K562 (cell line): Measurements from ENCODE around the gene SLC8A1. TPM values are rescaled to one million over a fixed set of nuclear protein-coding genes. Genes with fewer than 3 reads are reported as not detected.

Experiments
- ATAC-seq: fragments of 200-7000 bp; cut with Tn5 transposase; 3 replicates; pipeline ENCODE4 v1.9.1; 2020; ENCODE audit warnings: moderate library complexity
- BruUV-seq: library from RNA; stranded (reverse); fragments of 400-500 nt; replicated peaks from 2 replicates; lab custom pipeline; 2021; lab: Mats Ljungman, UMichigan
- CTCF ChIA-PET: fragments of 300-600 bp; formaldehyde crosslinking; extraction: SDS; loops from one replicate; lab custom pipeline; 2021; ENCODE audit warnings: low intra/inter-chr PET ratio; lab: Yijun Ruan, JAX
- POLR2A ChIA-PET: fragments of 300-600, 350-650 bp; sonication (Branson Sonifier 250); formaldehyde crosslinking; extraction: SDS; loops from one replicate; lab custom pipeline; 2021; ENCODE audit warnings: antibody characterized with exemption, inconsistent platforms; lab: Yijun Ruan, JAX
- DNase-seq, 4 experiments: peaks; one replicate each; pipeline versions ENCODE4 v3.0.0 to v3.0.0-alpha.2; 2011 to 2018; ENCODE audit warnings: low spot score in 3 of 4, mixed read lengths in 3 of 4; ENCODE audit errors: extremely low read depth in 1 of 4
- FAIRE-seq: peaks from 2 replicates; lab custom pipeline; 2011; peaks lifted over from hg19 to GRCh38; lab: Jason Lieb, UNC
- H2AFZ ChIP-seq: 2 replicates; pipeline ENCODE4 v1.6.0; 2011; ENCODE audit warnings: low read depth, low read length, control low read depth, inconsistent platforms
- H3K27ac ChIP-seq: fragments of 200-600 bp; 3 replicates; pipeline ENCODE4 v1.8.0; 2011; ENCODE audit warnings: low read depth, mild to moderate bottlenecking, control low read depth, inconsistent platforms, low read length, moderate library complexity, mixed read lengths; ENCODE audit errors: extremely low read depth
- H3K27me3 ChIP-seq, 2 experiments: fragments of 300-600 bp in 1 of 2; 2 replicates in 1 of 2; 3 replicates in 1 of 2; pipeline versions ENCODE4 v1.6.0 to v1.8.0; 2011; ENCODE audit warnings: inconsistent platforms in 2 of 2, low read length in 2 of 2, mild to moderate bottlenecking in 1 of 2, mixed read lengths in 1 of 2, moderate library complexity in 1 of 2; ENCODE audit not compliant: control insufficient read depth in 2 of 2, insufficient read depth in 2 of 2
- H3K36me3 ChIP-seq: fragments of 300-600 bp; 3 replicates; pipeline ENCODE4 v1.8.0; 2011; ENCODE audit warnings: mild to moderate bottlenecking, low read length, inconsistent platforms; ENCODE audit not compliant: control insufficient read depth, insufficient read depth
- H3K4me1 ChIP-seq, 2 experiments: fragments of 200-600 bp in 1 of 2; replicated peaks in 1 of 2; 2 replicates in 1 of 2; 3 replicates in 1 of 2; pipeline versions ENCODE4 v1.5.1 to v1.8.0; 2011; ENCODE audit warnings: inconsistent platforms in 2 of 2, low read length in 2 of 2, mild to moderate bottlenecking in 1 of 2, mixed read lengths in 1 of 2, moderate library complexity in 1 of 2; ENCODE audit not compliant: control insufficient read depth in 2 of 2, insufficient read depth in 2 of 2
- H3K4me2 ChIP-seq: 2 replicates; pipeline ENCODE4 v1.6.1; 2011; ENCODE audit warnings: low read length, control low read depth, inconsistent platforms, mixed read lengths; ENCODE audit not compliant: insufficient read depth
- H3K4me3 ChIP-seq: fragments of 200-600 bp; sonication (generic), shearing (Covaris generic); 2 replicates; pipeline ENCODE4 v1.5.1; 2016; ENCODE audit warnings: control low read depth, inconsistent platforms
- H3K79me2 ChIP-seq: fragments of 200-600 bp; 3 replicates; pipeline ENCODE4 v1.8.0; 2011; ENCODE audit warnings: low read length, inconsistent platforms; ENCODE audit not compliant: control insufficient read depth, insufficient read depth
- H3K9ac ChIP-seq, 2 experiments: 2 replicates each; pipeline versions ENCODE4 v1.6.0 to v1.6.1; 2011; ENCODE audit warnings: low read depth in 2 of 2, low read length in 2 of 2, control low read depth in 1 of 2, inconsistent platforms in 1 of 2, mild to moderate bottlenecking in 1 of 2, mixed read lengths in 1 of 2; ENCODE audit not compliant: insufficient read depth in 1 of 2
- H3K9me1 ChIP-seq: one replicate; pipeline ENCODE4 v1.6.0; 2011; ENCODE audit warnings: inconsistent platforms, mild to moderate bottlenecking, low read length, moderate library complexity; ENCODE audit not compliant: control insufficient read depth, insufficient read depth
- H3K9me3 ChIP-seq: replicated peaks from 2 replicates; pipeline ENCODE4 v1.5.1; 2011; ENCODE audit warnings: low read depth, low read length, inconsistent platforms; ENCODE audit not compliant: control insufficient read depth, insufficient read depth
- H4K20me1 ChIP-seq: replicated peaks from 2 replicates; pipeline ENCODE4 v1.6.1; 2011; ENCODE audit warnings: low read length, inconsistent platforms, mixed read lengths; ENCODE audit not compliant: control insufficient read depth, insufficient read depth
- ARID1B ChIP-seq: fragments of 450-650 bp; IDR thresholded peaks from 2 replicates; pipeline ENCODE4 v1.6.1; 2016; ENCODE audit warnings: antibody characterized with exemption, mild to moderate bottlenecking, inconsistent platforms
- EP300 ChIP-seq: IDR thresholded peaks from 2 replicates; pipeline ENCODE4 v1.6.1; 2012; ENCODE audit warnings: low read length, improper control_type of control experiment
- EWSR1 ChIP-seq: fragments of 450-650 bp; IDR thresholded peaks from 2 replicates; pipeline ENCODE4 v1.6.1; 2018; ENCODE audit warnings: borderline replicate concordance, mild to moderate bottlenecking, low read depth, moderate library complexity; ENCODE audit not compliant: partially characterized antibody
- EZH2 ChIP-seq: IDR thresholded peaks from 2 replicates; pipeline ENCODE4 v1.6.1; 2012; ENCODE audit warnings: low read depth, mild to moderate bottlenecking, inconsistent platforms, low read length, borderline replicate concordance
- POLR2A ChIP-seq: fragments of 450-650 bp; conservative IDR thresholded peaks from 2 replicates; pipeline ENCODE4 v1.6.1; 2016
- POLR2B ChIP-seq: fragments of 450-650 bp; IDR thresholded peaks from 2 replicates; pipeline ENCODE4 v1.6.1; 2018; ENCODE audit warnings: low read depth; ENCODE audit not compliant: partially characterized antibody
- PURB ChIP-seq: sonication (generic); formaldehyde crosslinking; IDR thresholded peaks from 2 replicates; pipeline ENCODE4 v1.9.0; 2021; ENCODE audit warnings: low read depth, mild to moderate bottlenecking, missing genetic modification reagents
- SAFB ChIP-seq: fragments of 200-400 bp; formaldehyde crosslinking; IDR thresholded peaks from 2 replicates; pipeline ENCODE4 v1.6.1; 2017; ENCODE audit warnings: low read depth, low read length, borderline replicate concordance
- XRCC4 ChIP-seq: IDR thresholded peaks from one replicate; pipeline ENCODE4 v1.6.1; 2011; ENCODE audit not compliant: insufficient read depth, insufficient read length; ENCODE audit errors: extremely low read depth
- ZC3H8 ChIP-seq: fragments of 450-650 bp; IDR thresholded peaks from 2 replicates; pipeline ENCODE4 v1.6.1; 2017
- ZFPM2 ChIP-seq: fragments of 250-450 bp; sonication (Bioruptor Pico); IDR thresholded peaks from 2 replicates; pipeline ENCODE4 v1.5.1; 2022; ENCODE audit warnings: mild to moderate bottlenecking
- ZNF354B ChIP-seq: fragments of 250-450 bp; sonication (Bioruptor Pico); IDR thresholded peaks from 2 replicates; pipeline ENCODE4 v1.4.0; 2020
- WGBS: fragments of 100-300 bp; shearing (Covaris generic); methylation state at CpG from one replicate; pipeline ENCODE4 v1.1.6; 2016; ENCODE audit warnings: low coverage, mixed read lengths; ENCODE audit not compliant: insufficient coverage; ENCODE audit errors: missing lambda C conversion rate; 5-methylcytosine and 5-hydroxymethylcytosine counted together
- in situ Hi-C: fragments of 300-500 bp; cut with MboI; formaldehyde crosslinking; loops from 4 replicates; pipeline ENCODE4 v1.15.0; 2018; ENCODE audit warnings: inconsistent platforms, mixed read lengths
- intact Hi-C: fragments of 100-400 bp; cut with micrococcal nuclease; formaldehyde crosslinking; loops from 2 replicates; pipeline ENCODE4 v1.14.2; 2022
- polyA plus RNA-seq, 8 experiments: library from polyadenylated mRNA; depleted of rRNA in 4 of 8; stranded (reverse) in 5 of 8; unstranded in 3 of 8; fragments of >200 nt; fragmentation: Nextera tagmentation in 2 of 8; fragmentation: Illumina TruSeq in 1 of 8; extraction: Ambion mirVana in 2 of 8; extraction: Trizol in 1 of 8; gene quantifications; 2 replicates each; pipeline versions ENCODE4 v1.2.1 to v1.2.3, GENCODE V29; 2011 to 2014; ENCODE audit warnings: inconsistent platforms in 1 of 8, missing spikeins in 1 of 8
- total RNA-seq, 7 experiments: library from RNA; depleted of rRNA in 6 of 7; stranded (reverse); fragments of >200 nt in 6 of 7; fragmentation: Illumina TruSeq in 2 of 7; extraction: Trizol in 2 of 7; gene quantifications; 2 replicates each; pipeline versions ENCODE4 v1.2.1 to v1.2.3, GENCODE V29; 2011 to 2021; ENCODE audit warnings: low replicate concordance in 1 of 7

Gene SLC8A1
- total and polyA plus RNA-seq, 9 of the 15 experiments (the other 6 are each of a cell fraction or from before 2014, with no cell fraction given), result not detected

DNA sequence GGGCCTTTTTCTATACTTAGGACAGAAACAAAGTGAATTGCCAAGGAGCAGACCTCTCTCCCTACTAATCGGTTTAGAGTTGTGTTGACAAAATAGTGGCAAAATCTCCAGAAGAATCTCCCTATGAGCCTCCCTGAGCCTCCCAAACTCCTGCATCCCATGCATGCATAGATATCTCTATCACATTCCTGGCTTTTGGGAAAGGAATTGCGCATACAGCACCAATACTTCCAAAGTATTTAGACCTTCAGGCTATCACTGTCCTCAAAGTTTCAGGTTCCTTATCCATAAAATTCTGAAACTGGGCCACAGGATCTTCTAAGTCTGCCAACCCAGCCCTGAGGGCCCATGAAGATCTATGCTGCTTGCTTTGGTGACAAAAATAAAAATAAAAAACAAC, 152.1 kb downstream of the SLC8A1 start:
- DNase-seq (no peak), ATAC-seq (no peak), FAIRE-seq (no peak)
- Histone ChIP-seq H2AFZ (no peak overlapping the region), H3K4me1 (no peaks in the 10 kb centered on the region), H3K79me2 (no peaks in the 10 kb centered on the region), H3K36me3 (no peaks in the 10 kb centered on the region), H3K4me3 (no peak overlapping the region), H3K9me1 (no peaks in the 10 kb centered on the region), H3K27ac (no peak overlapping the region), H3K9ac (no peak overlapping the region), H3K27me3 (no peaks in the 10 kb centered on the region), H4K20me1 (no peaks in the 10 kb centered on the region), H3K4me2 (no peak overlapping the region), H3K9me3 (no peaks in the 10 kb centered on the region; the same call in 1 of the 2 replicates)
- in situ Hi-C loops (no loop called here), intact Hi-C loops (no loop called here)
- ChIA-PET CTCF (no interaction called here), POLR2A (no interaction called here)
- BruUV-seq, result no TSS peak
- no peak for TF ChIP-seq ZC3H8
- TF ChIP-seq EP300, result no peak
- TF ChIP-seq PURB (CRISPR knock-in tag), result no peak
- TF ChIP-seq ARID1B, result no peak
- TF ChIP-seq EZH2, result no peak
- no peak for TF ChIP-seq EWSR1
- no peak for TF ChIP-seq ZNF354B (CRISPR knock-in tag)
- TF ChIP-seq POLR2A, result no peak
- no peak for TF ChIP-seq XRCC4
- no peak for TF ChIP-seq ZFPM2 (CRISPR knock-in tag)
- no peak for TF ChIP-seq SAFB
- TF ChIP-seq POLR2B, result no peak
- 0% methylated on average over 2 of the region's 2 CpGs for WGBS
